ACC112 (cell line): ENCODE data around the gene DEDD2.

Experiments
- H2AFZ ChIP-seq: fragments of 200-600 bp; sonication (generic); one replicate; pipeline ENCODE4 v1.6.0; 2017; ENCODE audit warnings: antibody characterized with exemption, low read length; ENCODE audit not compliant: unreplicated experiment
- H3K27ac ChIP-seq: fragments of 200-600 bp; sonication (generic); 2 replicates; pipeline ENCODE4 v1.5.1; 2014; ENCODE audit warnings: low read depth, mild to moderate bottlenecking, antibody characterized with exemption, low read length, moderate library complexity
- H3K27me3 ChIP-seq: fragments of 200-600 bp; sonication (generic); 2 replicates; pipeline ENCODE4 v1.6.1; 2014; ENCODE audit warnings: mild to moderate bottlenecking, antibody characterized with exemption, low read length, moderate library complexity, mixed read lengths; ENCODE audit not compliant: insufficient read depth
- H3K36me3 ChIP-seq: fragments of 200-600 bp; sonication (generic); 2 replicates; pipeline ENCODE4 v1.6.1; 2016; ENCODE audit warnings: mild to moderate bottlenecking, antibody characterized with exemption, low read length, moderate library complexity, mixed read lengths; ENCODE audit not compliant: insufficient read depth
- H3K4me1 ChIP-seq: fragments of 200-600 bp; sonication (generic); one replicate; pipeline ENCODE4 v1.6.1; 2016; ENCODE audit warnings: low read length, mixed read lengths; ENCODE audit not compliant: insufficient read depth, unreplicated experiment, control insufficient read depth
- H3K4me3 ChIP-seq: fragments of 200-600 bp; sonication (generic); 2 replicates; pipeline ENCODE4 v1.5.1; 2014; ENCODE audit warnings: mild to moderate bottlenecking, low read depth, low read length
- H3K79me2 ChIP-seq: fragments of 200-600 bp; sonication (generic); one replicate; pipeline ENCODE4 v1.6.0; 2016; ENCODE audit warnings: low read length; ENCODE audit not compliant: control insufficient read depth, unreplicated experiment, insufficient read depth

The DEDD2 gene

DNA sequence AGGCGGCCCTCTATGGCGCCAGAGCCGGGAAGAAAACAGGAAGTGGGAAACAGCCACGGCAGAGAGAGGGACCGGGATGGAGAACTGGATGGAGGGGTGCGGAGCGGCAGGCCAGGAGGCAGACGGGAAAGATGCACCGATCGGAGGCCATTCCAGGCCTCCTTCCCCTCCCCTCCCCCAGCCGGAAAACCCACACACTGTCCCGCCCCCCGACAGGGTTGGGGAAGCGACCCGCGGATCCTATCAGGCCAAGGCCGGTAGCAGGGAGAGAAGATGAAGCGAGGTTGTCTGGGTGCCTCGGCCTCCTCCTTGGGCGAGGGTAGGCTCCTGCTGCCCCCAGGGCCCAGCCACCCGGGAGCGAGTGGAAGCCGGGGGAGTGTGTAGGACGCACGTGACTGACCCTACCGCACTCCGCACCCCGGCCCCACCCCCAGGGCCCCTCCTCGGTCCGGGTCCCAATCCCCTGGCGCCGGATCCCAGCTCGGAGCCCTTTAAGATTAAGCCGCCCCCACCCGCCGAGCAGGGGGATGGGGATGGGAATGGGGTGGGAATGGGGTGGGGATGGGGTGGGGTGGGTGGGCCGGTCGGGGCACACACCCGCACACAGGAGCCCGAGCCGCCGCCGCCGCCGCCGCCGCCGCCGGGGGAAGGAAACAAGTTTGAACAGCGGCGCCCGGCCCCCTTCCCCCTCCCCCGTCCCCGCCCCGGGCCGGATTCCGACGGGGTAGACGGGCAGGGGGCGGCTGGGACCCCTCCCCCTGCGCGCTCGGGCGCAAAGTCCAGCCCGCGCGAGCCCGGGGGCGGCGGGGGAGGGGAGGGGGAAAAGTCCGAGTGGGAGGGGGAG lies 36.0 kb upstream of the DEDD2 start:
- no peaks in the 10 kb centered on the region for H3K36me3 ChIP-seq
- peak overlapping the region; percentile 83 for H3K27ac ChIP-seq
- no peaks in the 10 kb centered on the region for H3K27me3 ChIP-seq
- H3K79me2 ChIP-seq: peaks cover 49% of the 10 kb centered on the region
- H2AFZ ChIP-seq: no peak overlapping the region
- peaks cover 16% of the 10 kb centered on the region for H3K4me1 ChIP-seq
- H3K4me3 ChIP-seq: peak overlapping the region; percentile 96

DNA sequence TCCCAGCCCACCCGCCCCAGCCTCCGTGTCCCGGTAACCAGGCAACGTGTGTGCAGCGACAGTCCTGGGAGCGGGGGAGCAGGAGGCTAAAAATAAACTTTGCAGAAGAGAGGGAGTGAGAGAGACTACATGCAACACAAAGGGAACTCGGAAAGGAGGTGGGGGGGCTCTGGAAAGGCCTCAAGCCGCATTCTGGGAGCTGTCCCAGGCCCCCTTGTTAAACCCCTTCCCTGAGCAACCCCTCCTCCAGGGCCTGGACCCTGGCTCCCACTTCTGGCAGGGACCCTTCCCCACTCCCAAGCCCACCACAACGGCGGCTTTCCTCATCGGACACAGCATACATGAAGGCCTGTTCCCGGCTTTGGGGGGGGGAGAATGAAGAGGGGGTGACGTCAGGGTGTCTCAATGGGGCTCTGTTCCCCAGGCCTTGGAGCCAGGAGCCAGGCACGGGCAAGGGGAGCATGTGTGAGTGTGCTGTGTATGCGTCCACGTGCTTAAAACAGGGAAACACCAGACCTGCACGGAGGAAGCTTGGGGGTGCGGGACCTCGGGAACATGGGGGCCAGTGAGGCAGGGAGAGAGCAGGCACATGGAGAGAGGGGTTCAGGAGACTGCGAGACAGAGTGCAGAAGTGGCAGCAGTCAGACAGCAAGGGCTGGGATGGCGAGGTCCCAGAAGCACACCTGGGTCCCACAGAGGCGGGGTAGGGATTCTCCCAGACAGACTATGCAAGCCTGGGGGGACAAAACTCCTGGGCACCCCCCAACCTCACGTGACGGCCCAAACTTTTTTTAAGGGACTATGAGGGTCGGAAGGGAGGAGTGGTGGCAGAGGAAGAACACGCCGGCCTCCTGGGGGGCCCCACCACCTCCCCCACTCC lies 35.1 kb upstream of the DEDD2 start:
- Histone ChIP-seq H3K36me3 (no peaks in the 10 kb centered on the region), H3K27ac (peak overlapping the region; percentile 73), H3K79me2 (peaks cover 49% of the 10 kb centered on the region), H3K27me3 (no peaks in the 10 kb centered on the region), H3K4me1 (peaks cover 16% of the 10 kb centered on the region), H3K4me3 (peak overlapping the region; percentile 80), H2AFZ (no peak overlapping the region)

DNA sequence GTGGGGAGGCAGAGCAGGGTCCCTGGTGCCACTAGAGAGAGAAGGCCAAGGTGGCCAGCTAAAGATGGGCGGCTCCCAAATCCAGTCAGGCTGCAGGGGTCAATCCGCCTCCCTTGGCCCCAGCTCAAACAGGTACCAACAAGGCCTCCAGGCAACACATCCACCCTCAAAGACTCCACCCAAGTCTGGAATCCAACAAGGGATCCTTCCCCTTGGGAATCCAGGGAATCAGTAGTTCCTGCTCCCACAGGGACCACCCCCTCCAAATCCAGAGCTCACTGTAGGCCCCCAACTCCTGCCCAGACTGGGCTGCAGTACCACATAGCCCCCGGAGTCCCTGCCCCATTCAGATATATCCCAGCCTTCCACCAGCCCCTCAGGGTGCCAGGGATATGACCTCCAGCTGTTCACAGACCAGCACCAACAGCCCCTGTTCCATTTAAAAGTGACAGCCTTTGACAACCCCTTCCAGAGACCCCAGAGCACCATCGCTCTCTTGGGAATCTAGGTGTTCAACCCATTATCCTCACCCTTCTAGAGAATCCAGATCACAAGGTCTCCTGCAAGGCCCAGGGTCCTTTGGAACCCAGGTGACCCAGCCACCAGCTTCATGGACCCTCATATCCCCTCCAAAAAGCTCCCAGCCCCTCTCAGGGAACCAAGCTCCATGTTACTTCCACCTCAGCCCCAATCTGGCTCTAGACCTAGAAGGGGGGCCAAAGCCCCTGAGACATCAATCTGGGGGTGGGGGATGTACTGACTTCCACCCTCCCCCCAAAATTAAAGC lies 34.3 kb upstream of the DEDD2 start:
- Histone ChIP-seq H3K79me2 (peaks cover 49% of the 10 kb centered on the region), H3K4me3 (peak overlapping the region; percentile 64)

DNA sequence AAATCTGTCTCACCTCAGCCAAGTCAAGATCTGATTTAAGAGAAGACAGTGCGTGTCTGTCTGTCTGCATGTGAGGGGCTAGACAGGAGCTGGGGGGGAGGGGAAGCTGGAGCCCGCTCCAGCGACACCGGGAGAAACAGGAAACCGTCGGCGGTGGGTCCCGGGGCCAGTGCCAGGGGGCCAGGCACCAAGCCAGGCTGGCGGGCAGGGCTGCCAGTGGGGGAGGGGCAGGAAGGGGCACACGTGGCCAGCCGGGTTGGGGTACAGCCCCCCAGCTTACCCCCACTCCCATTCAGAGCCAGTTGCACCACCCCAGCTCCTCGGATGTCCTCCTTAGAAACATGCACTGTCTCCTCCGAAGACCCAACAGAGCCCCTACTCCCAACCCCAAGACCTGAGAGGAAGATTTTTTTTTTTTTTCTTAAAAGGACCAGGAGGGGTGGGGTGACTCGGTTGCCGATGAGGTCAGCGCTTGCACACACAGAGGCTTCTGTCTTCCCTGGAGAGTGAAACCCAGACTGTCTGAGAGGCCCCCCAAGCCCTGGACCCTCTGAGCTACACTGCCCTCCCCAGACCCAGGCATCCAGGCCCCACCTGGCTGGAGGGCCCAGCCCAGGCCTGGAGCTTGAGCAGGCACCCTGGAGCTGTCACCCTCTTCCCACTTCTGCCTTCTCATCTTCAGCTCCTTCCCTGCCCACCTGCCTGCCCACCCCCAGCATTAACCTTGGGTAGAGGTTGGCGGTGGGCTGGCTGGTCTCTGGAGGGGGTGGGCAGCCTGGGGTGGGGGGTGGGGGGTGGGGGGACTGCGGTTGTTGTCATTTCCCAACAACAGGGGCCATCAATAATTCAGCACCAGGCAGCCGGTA lies 33.4 kb upstream of the DEDD2 start:
- Histone ChIP-seq H3K4me3 (peak overlapping the region; percentile 64), H3K79me2 (peaks cover 49% of the 10 kb centered on the region), H2AFZ (no peak overlapping the region), H3K4me1 (peaks cover 16% of the 10 kb centered on the region), H3K27me3 (no peaks in the 10 kb centered on the region), H3K27ac (peak overlapping the region; percentile 40), H3K36me3 (no peaks in the 10 kb centered on the region)

More for the DNA sequence above, 34.3 kb upstream of the DEDD2 start:
- no peaks in the 10 kb centered on the region for H3K27me3 ChIP-seq
- no peaks in the 10 kb centered on the region for H3K36me3 ChIP-seq
- no peak overlapping the region for H2AFZ ChIP-seq
- peak overlapping the region; percentile 46; the same call in 1 of the 2 replicates for H3K27ac ChIP-seq
- peaks cover 16% of the 10 kb centered on the region for H3K4me1 ChIP-seq

DNA sequence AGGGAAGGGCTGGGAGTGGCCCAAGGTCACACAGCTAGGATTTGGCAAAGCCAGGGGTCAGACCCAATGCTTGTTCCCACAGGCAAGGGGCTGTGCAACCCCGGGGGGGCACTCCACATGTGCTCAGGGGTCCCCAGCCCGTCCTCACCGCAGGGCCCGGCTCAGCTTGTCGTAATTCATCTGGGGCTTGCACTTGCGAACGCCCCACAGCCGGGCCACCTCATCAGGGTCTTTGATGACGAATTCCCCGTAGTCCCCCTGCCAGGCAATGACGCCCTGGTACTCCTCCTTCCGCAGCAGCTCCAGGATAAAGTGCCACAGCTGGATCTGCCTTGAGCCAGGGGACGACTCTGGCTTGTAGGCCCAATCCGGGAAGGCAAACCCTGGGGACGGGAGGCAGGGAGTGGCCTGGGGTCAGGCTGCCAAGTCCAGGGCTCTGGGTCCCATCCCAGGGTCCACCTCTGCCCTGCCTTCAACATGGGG lies 32.7 kb upstream of the DEDD2 start:
- no peaks in the 10 kb centered on the region for H3K36me3 ChIP-seq
- peak overlapping the region; percentile 40; the same call in 1 of the 2 replicates for H3K27ac ChIP-seq
- peak overlapping the region; percentile 60; the same call in 1 of the 2 replicates for H3K4me3 ChIP-seq
- H3K79me2 ChIP-seq: peaks cover 49% of the 10 kb centered on the region
- no peaks in the 10 kb centered on the region for H3K27me3 ChIP-seq
- H3K4me1 ChIP-seq: peaks cover 16% of the 10 kb centered on the region
- H2AFZ ChIP-seq: no peak overlapping the region

DNA sequence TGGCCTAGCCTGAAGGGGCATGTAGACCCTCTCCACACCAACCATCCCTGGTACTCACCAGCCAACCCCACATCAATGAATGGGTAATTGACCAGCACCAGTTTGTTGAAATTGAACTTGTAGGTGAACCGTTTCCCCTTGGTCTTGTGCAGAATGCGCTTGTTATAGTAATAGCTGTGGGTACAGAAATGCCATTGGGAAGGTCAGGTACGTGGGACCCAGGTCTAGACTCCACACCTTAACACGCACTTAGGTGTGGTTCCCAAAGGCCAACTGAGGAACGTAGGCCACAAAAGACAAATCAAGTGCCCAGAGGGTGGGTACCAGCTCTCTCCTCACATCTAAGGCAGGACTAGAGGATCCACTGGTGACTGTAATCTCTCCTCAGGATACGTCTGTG lies 32.3 kb upstream of the DEDD2 start:
- Histone ChIP-seq H3K4me1 (peaks cover 16% of the 10 kb centered on the region), H3K27ac (no peak overlapping the region), H3K36me3 (no peaks in the 10 kb centered on the region), H2AFZ (no peak overlapping the region), H3K27me3 (no peaks in the 10 kb centered on the region), H3K79me2 (peaks cover 48% of the 10 kb centered on the region), H3K4me3 (no peak overlapping the region)

DNA sequence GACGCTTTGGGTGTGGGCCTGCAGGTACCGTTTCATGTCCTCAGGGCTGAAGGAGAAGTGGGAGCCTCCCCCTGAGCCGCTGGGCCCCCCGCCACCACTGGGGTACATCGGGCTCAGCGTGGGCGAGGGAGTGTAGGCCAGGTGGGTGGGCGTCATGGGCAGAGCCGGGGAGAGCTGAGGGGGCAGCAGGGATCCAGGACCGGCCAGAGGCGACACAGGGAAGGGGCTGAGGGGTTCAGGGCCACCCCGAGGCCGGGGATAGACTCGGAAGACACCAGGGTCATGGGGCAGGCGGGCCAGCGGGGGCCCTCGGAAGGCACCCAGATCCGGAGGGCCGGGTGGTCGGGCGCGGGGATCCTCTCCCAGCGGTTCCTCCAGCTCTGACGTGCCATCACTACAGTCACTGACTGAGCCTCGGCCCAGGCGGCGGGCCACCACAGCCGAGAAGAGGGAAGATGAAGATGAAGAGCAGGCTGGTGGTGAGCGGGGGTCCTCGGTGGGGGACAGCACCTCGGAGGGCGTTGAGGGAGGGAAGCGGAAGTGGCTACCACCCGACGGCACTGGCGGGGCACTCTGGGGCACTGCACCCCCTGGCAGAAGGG lies 31.8 kb upstream of the DEDD2 start:
- Histone ChIP-seq H3K4me3 (no peak overlapping the region), H2AFZ (no peak overlapping the region), H3K36me3 (no peaks in the 10 kb centered on the region), H3K79me2 (peaks cover 43% of the 10 kb centered on the region), H3K27me3 (no peaks in the 10 kb centered on the region), H3K27ac (no peak overlapping the region), H3K4me1 (peaks cover 16% of the 10 kb centered on the region)

DNA sequence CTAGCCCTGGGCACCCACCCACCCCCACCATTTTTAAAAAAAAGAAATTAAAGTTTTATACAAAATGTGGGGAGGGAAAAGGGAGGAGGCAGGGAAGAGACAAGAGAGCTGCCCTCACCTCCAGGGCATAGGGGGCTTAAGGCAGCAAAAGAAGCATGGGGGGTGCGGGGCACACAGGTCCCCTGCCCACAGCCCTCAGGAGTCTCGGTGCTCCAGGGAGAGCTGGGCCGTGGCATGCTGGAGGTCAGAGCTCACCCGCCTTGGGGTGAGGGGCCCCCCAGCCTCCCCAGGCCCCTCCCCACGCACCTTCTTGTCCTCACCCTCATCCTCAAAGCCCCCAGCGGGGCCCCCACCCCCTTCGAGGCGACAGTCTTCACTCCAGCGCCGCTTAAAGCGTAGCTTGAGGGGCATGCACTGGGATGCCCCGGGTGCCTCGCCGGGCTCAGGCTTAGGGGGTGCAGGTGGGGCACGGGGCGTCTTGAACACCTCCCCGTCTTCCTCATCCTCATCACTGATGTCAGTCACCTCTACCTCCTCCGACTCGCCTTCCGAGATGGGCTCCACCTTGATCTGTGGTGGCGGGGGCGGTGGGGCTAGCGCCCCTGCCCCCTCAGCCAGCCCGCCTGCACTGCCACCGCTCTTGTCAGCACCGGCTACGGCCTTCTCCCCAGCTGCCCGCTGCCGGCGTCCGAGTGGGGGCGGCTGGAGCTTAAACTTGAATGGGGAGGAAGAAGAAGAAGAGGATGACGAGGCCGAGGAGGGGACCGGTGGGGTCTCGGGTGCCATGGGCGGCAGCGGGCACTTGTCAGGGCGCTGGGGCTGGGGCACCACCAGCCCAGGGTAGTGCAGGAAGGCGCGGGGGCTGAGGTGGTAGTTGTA lies 31.0 kb upstream of the DEDD2 start:
- peaks cover 38% of the 10 kb centered on the region for H3K79me2 ChIP-seq
- no peak overlapping the region for H3K27ac ChIP-seq
- H3K36me3 ChIP-seq: no peaks in the 10 kb centered on the region
- no peaks in the 10 kb centered on the region for H3K27me3 ChIP-seq
- no peak overlapping the region for H2AFZ ChIP-seq
- H3K4me3 ChIP-seq: no peak overlapping the region
- peaks cover 16% of the 10 kb centered on the region for H3K4me1 ChIP-seq
